Bronchial epithelial cell (primary cell): ENCODE results near the gene ACTN2. TPM values are rescaled to one million over a fixed set of nuclear protein-coding genes. Genes with fewer than 3 reads are reported as not detected.

ENCODE experiments used
- DNase-seq: peaks from one replicate; pipeline ENCODE4 v3.0.0-alpha.2; 2010; ENCODE audit warnings: low read depth
- FAIRE-seq: peaks from 2 replicates; lab custom pipeline; 2011; peaks lifted over from hg19 to GRCh38; lab: Jason Lieb, UNC
- H3K27me3 ChIP-seq: 2 replicates; pipeline ENCODE4 v1.5.1; 2011; ENCODE audit warnings: low read length; ENCODE audit not compliant: control insufficient read depth, insufficient read depth
- H3K36me3 ChIP-seq: 2 replicates; pipeline ENCODE4 v1.5.1; 2011; ENCODE audit warnings: low read length; ENCODE audit not compliant: control insufficient read depth, insufficient read depth
- H3K4me3 ChIP-seq: 2 replicates; pipeline ENCODE4 v1.5.1; 2011; ENCODE audit warnings: mild to moderate bottlenecking, low read depth, low read length, control low read depth
- CTCF ChIP-seq: IDR thresholded peaks from 2 replicates; pipeline ENCODE4 v1.5.1; 2011; ENCODE audit warnings: mild to moderate bottlenecking, moderate library complexity, low read length, control low read depth, inconsistent platforms; ENCODE audit not compliant: insufficient read depth, severe bottlenecking
- total RNA-seq: library from RNA; depleted of rRNA; stranded (reverse); fragments of >200 nt; gene quantifications from 2 replicates; pipeline ENCODE4 v1.2.1, GENCODE V29; 2014

Gene ACTN2
- total RNA-seq, 1 donor from 2014 or later = 0.79 TPM

GRCh38 chr1:236728752-236729151 lies 42.5 kb downstream of the ACTN2 start:
- no peak for FAIRE-seq
- TF ChIP-seq CTCF = no peak
- Histone ChIP-seq H3K36me3 (no peaks in the 10 kb centered on the region), H3K27me3 (no peaks in the 10 kb centered on the region), H3K4me3 (no peak overlapping the region)
- no peak for DNase-seq

- DNase-seq (no peak), FAIRE-seq (no peak)
- Histone ChIP-seq H3K36me3 (no peaks in the 10 kb centered on the region), H3K27me3 (no peaks in the 10 kb centered on the region), H3K4me3 (no peak overlapping the region)
- TF ChIP-seq CTCF = no peak
Measured at GRCh38 chr1:236733653-236734052, 47.4 kb downstream of the ACTN2 start.

GRCh38 chr1:236734141-236734765 lies 48.0 kb downstream of the ACTN2 start:
- no peak for TF ChIP-seq CTCF
- FAIRE-seq = peak; percentile 13
- Histone ChIP-seq H3K36me3 (no peaks in the 10 kb centered on the region), H3K27me3 (no peaks in the 10 kb centered on the region), H3K4me3 (no peak overlapping the region)
- DNase-seq = peak; percentile 56

- DNase-seq (no peak), FAIRE-seq (peak; percentile 36)
- TF ChIP-seq CTCF = no peak
- H3K4me3 ChIP-seq = no peak overlapping the region
- no peaks in the 10 kb centered on the region for H3K36me3 ChIP-seq
- H3K27me3 ChIP-seq = no peaks in the 10 kb centered on the region
Measured at GRCh38 chr1:236736761-236737160, 50.5 kb downstream of the ACTN2 start.

GRCh38 chr1:236741753-236742152 lies 55.5 kb downstream of the ACTN2 start:
- FAIRE-seq (no peak), DNase-seq (no peak)
- Histone ChIP-seq H3K27me3 (no peaks in the 10 kb centered on the region), H3K4me3 (no peak overlapping the region), H3K36me3 (no peaks in the 10 kb centered on the region)
- TF ChIP-seq CTCF = no peak
